Measurements from ENCODE around the gene ATE1. TPM values are rescaled to one million over a fixed set of nuclear protein-coding genes. Genes with fewer than 3 reads are reported as not detected.

The ATE1 gene
- total RNA-seq, 1 experiment from 2014 or later = 39.2 TPM

GRCh38 chr10:121942749-121943416 lies 15.1 kb upstream of the ATE1 start:
- no peak overlapping the region for H2AFZ ChIP-seq (ENCODE audit: low read depth, low read length, poor library complexity, severe bottlenecking)
- POLR2A ChIA-PET = no interaction called here
- BruUV-seq (replicated peaks) = no TSS peak
- no peak overlapping the region for H3K27ac ChIP-seq (ENCODE audit: low read depth, low read length)
- CTCF ChIA-PET = no interaction called here
- no peaks in the 10 kb centered on the region for H3K27me3 ChIP-seq (ENCODE audit: insufficient read depth, low read length)
- no peaks in the 10 kb centered on the region for H3K36me3 ChIP-seq (ENCODE audit: control insufficient read depth in 1 of 2, insufficient read depth in 2 of 2, low read length in 2 of 2)
- TF ChIP-seq EZH2phosphoT487 (IDR thresholded peaks at IDR 0.05; ENCODE audit: borderline replicate concordance) (no peak), EZH2 (IDR thresholded peaks at IDR 0.05) (no peak), SP1 (IDR thresholded peaks at IDR 0.05; ENCODE audit: low read depth) (no peak), CTCF (IDR thresholded peaks at IDR 0.05 in 2 of 3, conservative IDR thresholded peaks at IDR 0.05 in 1 of 3; ENCODE audit: borderline replicate concordance in 1 of 3, insufficient read depth in 1 of 3, low read depth in 2 of 3, low read length in 2 of 3) (no peak), YY1 (IDR thresholded peaks at IDR 0.05; ENCODE audit: extremely low read depth, insufficient replicate concordance, low read depth, low read length) (no peak), JUND (IDR thresholded peaks at IDR 0.05) (no peak)
- TF ChIP-seq, protein P1, sequence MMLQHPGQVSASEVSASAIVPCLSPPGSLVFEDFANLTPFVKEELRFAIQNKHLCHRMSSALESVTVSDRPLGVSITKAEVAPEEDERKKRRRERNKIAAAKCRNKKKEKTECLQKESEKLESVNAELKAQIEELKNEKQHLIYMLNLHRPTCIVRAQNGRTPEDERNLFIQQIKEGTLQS (IDR thresholded peaks at IDR 0.05) = no peak
- no peaks in the 10 kb centered on the region for H3K4me1 ChIP-seq (ENCODE audit: control insufficient read depth in 1 of 2, insufficient read depth in 2 of 2, low read length in 2 of 2)
- no peaks in the 10 kb centered on the region for H3K9me2 ChIP-seq (ENCODE audit: insufficient read depth)
- H3K4me3 ChIP-seq (replicated peaks in 1 of 2; ENCODE audit: low read depth in 1 of 2, low read length in 2 of 2) = no peak overlapping the region
- ATAC-seq (no peak), DNase-seq (ENCODE audit: low read depth, low spot score) (no peak)
- H3K9me3 ChIP-seq (ENCODE audit: control insufficient read depth in 1 of 2, insufficient read depth in 1 of 2, low read depth in 1 of 2, low read length in 2 of 2) = no peaks in the 10 kb centered on the region
- no peaks in the 10 kb centered on the region for H3K79me2 ChIP-seq (ENCODE audit: insufficient read depth, low read length)
- no peaks in the 10 kb centered on the region for H4K20me1 ChIP-seq (ENCODE audit: insufficient read depth)
- H3K9ac ChIP-seq (ENCODE audit: low read length) = no peak overlapping the region
- intact Hi-C loops (cut with micrococcal nuclease) = no loop called here
- no peak overlapping the region for H3K4me2 ChIP-seq (ENCODE audit: low read length)
- RAD21 ChIA-PET (ENCODE audit: low non-redundant PET in 1 of 2, low total read pairs in 2 of 2, uncharacterized antibody in 2 of 2, unreplicated experiment in 2 of 2) = no interaction called here

GRCh38 chr10:121941532-121941931 lies 13.7 kb upstream of the ATE1 start:
- ChIA-PET RAD21 (ENCODE audit: low non-redundant PET in 1 of 2, low total read pairs in 2 of 2, uncharacterized antibody in 2 of 2, unreplicated experiment in 2 of 2) (no interaction called here), CTCF (no interaction called here), POLR2A (no interaction called here)
- Histone ChIP-seq H3K27ac (ENCODE audit: low read depth, low read length) (no peak overlapping the region), H3K9me2 (ENCODE audit: insufficient read depth) (no peaks in the 10 kb centered on the region), H3K27me3 (ENCODE audit: insufficient read depth, low read length) (no peaks in the 10 kb centered on the region), H3K4me3 (replicated peaks in 1 of 2; ENCODE audit: low read depth in 1 of 2, low read length in 2 of 2) (no peak overlapping the region), H3K4me2 (ENCODE audit: low read length) (no peak overlapping the region), H3K79me2 (ENCODE audit: insufficient read depth, low read length) (no peaks in the 10 kb centered on the region), H3K9ac (ENCODE audit: low read length) (no peak overlapping the region), H4K20me1 (ENCODE audit: insufficient read depth) (no peaks in the 10 kb centered on the region), H2AFZ (ENCODE audit: low read depth, low read length, poor library complexity, severe bottlenecking) (no peak overlapping the region), H3K4me1 (ENCODE audit: control insufficient read depth in 1 of 2, insufficient read depth in 2 of 2, low read length in 2 of 2) (no peaks in the 10 kb centered on the region), H3K9me3 (ENCODE audit: control insufficient read depth in 1 of 2, insufficient read depth in 1 of 2, low read depth in 1 of 2, low read length in 2 of 2) (no peaks in the 10 kb centered on the region), H3K36me3 (ENCODE audit: control insufficient read depth in 1 of 2, insufficient read depth in 2 of 2, low read length in 2 of 2) (no peaks in the 10 kb centered on the region)
- intact Hi-C loops (cut with micrococcal nuclease) = no loop called here
- ATAC-seq (no peak), DNase-seq (ENCODE audit: low read depth, low spot score) (no peak)
- BruUV-seq (replicated peaks) = no TSS peak
- no peak for TF ChIP-seq YY1 (IDR thresholded peaks at IDR 0.05; ENCODE audit: extremely low read depth, insufficient replicate concordance, low read depth, low read length)
- TF ChIP-seq POLR2AphosphoS5 (IDR thresholded peaks at IDR 0.05; ENCODE audit: low read depth, low read length) = no peak
- TF ChIP-seq, protein P1 (IDR thresholded peaks at IDR 0.05) = no peak
- TF ChIP-seq EZH2phosphoT487 (IDR thresholded peaks at IDR 0.05; ENCODE audit: borderline replicate concordance) = no peak
- no peak for TF ChIP-seq TCF7L2 (IDR thresholded peaks at IDR 0.05; ENCODE audit: borderline replicate concordance, extremely low read depth, insufficient read depth, insufficient read length)
- TF ChIP-seq JUND (IDR thresholded peaks at IDR 0.05) = no peak
- no peak for TF ChIP-seq MAX (IDR thresholded peaks at IDR 0.05)
- no peak for TF ChIP-seq REST (IDR thresholded peaks at IDR 0.05; ENCODE audit: low read depth)
- no peak for TF ChIP-seq ZFX (IDR thresholded peaks at IDR 0.05)
- TF ChIP-seq SRF (IDR thresholded peaks at IDR 0.05; ENCODE audit: low read depth) = no peak
- no peak for TF ChIP-seq CBX3 (IDR thresholded peaks at IDR 0.05; ENCODE audit: low read depth)

Data from HCT116 (cell line).